NCI-H2227 treated with DMSO at 0.1 percent for 48 hours (cell line): ENCODE results near the gene C16orf95.

Experiments used
- DNase-seq: peaks from one replicate; lab custom pipeline; 2025; lab: John Stamatoyannopoulos, UW

C16orf95 gene

DNA sequence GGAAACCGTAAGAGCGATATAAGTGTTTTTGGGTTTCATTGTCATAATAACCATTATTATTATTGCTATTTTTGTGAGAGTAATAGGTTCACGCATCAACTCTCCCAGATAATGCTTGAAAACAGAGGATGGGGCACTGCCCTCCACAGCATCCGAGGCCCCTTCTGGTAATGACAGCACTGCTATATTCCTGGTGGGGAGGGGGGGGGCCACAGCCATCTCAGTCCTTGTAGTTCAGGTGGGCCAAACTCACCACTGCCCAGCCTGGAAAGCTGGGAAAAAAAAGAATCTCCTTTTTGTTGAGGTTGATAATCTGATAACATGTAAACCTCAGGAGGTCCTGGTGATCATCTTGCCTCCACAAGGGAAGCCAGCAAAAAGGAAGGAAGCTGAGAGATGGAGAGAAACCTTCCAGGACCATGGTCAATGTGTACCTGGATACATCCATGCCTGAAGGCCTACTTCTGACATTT lies 706 bp downstream of the C16orf95 start:
- DNase-seq, result no peak

DNA sequence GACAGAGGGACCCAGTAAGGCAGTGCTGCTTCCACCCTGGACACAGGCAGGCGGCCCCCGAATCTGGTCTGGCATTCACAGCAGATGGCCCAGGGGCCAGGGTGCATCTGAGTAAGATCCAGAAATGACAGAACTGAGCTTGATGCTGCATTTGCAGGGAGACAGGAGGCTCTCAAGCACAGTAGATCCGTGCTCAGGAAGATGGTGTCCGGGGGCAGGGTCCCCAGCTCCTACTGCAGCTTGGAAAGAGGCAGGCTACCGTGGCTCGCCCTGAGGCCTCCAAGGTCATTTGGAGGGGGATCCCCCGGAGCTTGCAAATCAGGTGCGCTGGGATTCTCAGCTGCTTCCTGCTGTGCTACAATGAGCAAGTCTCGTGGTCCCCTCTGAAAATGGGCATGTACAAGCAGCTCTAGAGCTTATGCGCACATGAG lies 2.2 kb downstream of the C16orf95 start:
- no peak for DNase-seq

DNA sequence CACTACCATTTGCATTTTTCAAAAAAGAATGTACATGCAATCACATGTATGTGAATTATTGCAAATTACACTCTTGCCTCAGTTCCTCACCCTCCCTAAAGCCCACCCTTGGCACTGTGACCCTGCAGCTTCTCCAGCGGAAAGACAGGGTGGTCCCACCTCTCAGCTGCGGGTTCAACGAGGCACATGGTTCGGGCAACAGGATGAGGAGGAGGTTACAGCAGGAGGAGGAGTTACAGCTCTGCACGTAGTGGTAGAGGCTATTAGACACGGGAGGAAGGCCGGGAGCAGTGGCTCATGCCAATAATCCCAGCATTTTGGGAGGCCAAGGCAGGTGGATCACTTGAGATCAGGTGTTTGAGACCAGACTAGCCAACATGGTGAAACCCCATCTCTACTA lies 5.2 kb downstream of the C16orf95 start:
- no peak for DNase-seq

DNA sequence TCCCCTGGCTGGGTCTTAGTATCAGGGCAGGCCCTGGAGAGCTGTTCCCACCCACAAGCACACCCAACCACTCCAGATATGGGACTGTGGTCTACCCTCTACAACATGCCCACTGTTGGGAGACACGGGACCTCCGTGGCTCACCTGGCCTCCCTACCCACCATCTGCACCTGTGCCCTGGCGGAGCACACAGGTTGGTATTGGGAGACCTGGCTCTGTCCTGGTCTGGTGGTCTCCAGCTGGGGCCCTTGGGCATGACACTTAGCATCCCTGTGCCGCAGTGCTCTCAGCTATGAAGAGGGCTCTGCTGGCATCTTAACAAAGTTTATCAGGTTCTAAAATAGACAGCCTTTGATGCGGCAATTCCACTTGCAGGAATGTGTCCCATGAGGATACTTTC lies 5.8 kb downstream of the C16orf95 start:
- DNase-seq, result no peak

DNA sequence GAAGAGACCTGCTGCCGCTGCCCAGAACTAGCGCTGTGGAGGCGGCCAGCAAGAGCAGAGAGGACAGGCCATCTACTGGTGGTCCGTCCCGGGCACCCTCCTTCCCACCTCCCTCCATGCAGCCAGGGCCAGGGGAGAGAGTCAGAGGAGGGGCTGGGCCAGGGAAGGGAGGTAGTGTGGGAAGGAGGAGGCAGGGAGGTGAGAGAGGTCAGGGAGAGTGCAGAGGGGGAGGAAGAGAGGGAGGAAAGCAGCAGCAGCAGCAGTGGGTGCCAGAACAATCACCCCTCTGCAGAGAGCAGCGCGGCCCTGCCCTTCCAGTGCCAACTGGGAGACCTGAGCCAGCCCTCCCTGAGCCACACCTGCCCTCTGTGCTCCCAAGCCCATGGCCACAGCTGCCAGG lies 6.6 kb downstream of the C16orf95 start:
- no peak for DNase-seq

DNA sequence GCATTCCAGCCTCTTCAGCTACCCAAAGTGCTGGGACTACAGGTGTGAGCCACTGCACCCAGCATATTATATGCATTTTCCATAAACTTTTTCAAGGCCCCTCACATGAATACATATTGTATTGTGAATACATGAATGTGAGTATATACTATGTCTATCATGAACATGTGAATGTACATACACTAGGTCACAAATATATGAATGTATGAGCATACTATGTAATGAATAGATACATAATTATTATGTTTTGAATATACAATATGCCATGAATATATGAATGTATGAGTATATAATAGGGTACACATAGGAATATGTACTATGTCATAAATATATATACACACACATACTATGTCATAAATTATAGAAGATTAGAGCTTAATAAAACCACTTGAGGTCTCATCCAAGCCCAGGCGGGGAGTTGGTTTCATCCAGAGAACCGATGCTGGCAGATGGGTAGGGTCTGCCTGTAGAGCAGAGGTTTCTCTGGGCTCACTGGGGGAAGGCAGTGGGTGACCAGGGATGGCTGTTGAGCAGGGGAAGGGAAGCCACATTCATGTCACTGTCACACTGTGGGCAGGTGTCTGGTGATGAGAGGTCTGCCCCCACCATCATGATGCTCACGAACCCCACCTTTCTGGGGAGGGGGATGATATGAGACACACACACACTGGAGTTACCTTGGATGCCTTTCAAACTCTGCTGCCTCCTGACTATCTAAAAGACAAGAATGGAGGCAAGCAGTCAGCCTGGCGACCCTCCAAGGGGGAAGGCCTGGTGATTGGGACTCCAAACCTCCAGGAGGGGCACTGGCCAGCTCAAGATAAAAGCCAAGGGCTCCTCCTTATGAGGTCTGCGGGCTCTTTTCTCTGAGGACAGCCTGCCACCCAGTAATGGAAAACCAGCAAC lies 7.3 kb downstream of the C16orf95 start:
- no peak for DNase-seq

DNA sequence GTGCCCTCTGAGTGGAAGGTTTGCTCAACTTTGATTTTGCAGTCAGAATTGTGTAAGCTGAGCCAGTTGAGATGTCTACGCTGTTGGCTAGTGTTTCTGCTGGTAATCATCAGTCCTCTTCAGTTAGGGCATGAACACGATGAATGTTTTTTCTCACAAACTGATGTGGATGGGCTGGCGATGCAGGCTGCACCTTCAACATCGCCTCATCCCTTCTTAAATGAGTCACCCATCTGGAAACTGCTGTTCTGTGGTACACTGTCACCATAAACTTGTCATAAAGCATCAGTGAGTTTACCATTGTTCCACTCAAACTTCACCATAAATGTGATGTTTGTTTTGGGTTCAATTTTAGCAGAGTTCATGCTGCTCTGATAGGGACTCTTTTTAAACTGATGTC lies 8.4 kb downstream of the C16orf95 start:
- no peak for DNase-seq

DNA sequence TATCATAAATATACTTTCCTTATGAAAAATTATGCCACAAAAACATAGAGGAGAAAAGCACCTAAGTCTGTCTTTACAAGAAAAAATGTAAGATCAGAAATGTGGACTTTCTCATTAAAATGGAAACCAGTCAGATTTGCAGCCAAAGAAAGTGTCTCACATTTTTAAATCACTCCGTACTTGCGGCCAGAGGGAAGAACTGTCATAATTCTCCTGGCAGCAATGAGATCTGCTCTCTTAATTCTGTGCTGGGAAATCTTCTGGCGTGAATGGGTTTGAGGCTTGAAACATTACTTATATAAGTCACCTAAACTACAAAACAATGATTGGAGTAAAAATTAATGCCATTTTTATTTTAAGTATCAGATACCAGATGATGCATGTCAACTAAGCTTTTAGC lies 10.7 kb downstream of the C16orf95 start:
- DNase-seq, result no peak

DNA sequence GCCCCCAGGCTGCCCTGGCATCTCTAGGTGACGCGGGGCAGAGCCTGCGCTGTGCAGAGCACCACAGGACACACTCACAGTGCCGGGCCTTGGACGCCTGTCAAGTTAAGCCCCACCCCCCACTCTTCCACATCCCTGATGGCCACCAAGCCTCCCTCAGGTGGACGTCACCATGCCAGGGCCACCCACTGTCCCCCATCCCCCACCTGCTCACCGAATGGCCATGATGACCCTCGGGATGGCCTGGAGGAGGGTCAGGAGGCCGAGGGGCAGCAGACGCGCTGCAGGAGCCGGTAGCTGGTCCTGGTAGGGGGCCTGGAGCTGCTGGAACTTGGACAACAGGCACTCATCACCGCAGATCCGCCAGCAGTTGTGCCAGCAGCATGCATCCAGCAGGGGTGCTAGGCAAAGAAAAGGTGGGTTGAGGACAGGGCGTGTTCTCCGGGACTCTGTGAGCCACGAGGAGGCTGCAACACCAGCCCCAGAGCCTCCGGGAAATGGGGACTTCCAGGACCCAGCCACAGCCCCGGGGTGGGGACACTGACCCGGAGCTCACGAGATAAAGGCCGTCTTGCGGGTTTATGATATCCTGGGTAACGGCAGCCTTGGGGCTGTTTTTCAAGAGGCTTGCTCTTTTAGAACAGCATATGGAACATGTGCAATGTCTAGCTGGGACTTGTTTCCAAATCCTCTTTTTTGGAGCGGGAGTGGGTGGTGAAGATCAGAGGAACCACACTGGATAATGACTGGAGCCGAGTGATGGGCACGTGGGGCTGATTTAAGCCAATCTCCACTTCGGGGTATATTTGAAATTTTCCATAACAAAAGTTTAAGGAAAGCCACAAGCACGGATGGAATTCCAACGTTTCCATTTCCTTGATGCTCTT lies 11.4 kb downstream of the C16orf95 start:
- DNase-seq, result no peak

DNA sequence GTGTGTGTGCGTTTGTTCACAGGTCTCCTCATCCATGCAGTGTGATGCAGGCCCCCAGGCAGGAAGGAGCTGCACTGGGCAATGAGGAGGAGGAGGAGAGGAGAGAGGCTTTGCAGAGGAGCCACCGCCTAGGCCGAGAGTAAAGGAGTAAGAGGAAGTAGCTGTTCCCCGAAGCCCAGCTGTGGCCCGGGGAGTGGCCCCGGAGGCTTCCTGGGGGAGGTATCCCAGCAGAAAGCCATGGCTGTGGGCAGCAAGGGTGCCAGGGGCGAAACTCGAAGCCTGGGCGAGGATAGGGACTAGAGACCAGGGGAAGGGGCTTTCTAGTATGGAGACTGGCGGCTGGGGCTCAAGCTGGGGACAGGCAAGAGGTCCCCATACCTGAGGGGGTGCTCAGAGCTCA lies 12.2 kb downstream of the C16orf95 start:
- no peak for DNase-seq

DNA sequence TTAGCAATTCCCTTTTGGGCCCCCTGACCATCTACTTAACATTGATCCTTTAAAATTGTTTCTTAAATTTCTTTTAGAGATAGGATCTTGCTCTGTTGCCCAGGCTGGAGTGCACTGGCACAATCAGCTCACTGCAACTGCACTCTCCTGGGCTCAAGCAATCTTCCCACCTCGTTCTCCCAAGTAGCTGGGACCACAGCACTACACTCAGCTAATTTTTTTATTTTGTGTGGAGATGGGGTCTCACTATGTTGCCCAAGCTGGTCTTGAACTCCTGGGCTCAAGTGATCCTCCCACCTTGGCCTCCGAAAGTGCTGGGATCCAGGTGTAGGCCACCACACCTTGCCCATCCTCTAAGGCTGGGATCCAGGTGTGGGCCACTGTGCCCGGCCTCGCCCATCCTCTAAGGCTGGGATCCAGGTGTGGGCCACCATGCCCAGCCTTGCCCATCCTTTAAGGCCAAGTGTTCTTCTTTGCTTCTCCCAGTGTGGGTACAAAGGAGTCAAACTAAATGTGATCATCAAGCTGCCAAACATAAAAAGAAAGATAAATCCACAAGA lies 13.2 kb downstream of the C16orf95 start:
- no peak for DNase-seq

DNA sequence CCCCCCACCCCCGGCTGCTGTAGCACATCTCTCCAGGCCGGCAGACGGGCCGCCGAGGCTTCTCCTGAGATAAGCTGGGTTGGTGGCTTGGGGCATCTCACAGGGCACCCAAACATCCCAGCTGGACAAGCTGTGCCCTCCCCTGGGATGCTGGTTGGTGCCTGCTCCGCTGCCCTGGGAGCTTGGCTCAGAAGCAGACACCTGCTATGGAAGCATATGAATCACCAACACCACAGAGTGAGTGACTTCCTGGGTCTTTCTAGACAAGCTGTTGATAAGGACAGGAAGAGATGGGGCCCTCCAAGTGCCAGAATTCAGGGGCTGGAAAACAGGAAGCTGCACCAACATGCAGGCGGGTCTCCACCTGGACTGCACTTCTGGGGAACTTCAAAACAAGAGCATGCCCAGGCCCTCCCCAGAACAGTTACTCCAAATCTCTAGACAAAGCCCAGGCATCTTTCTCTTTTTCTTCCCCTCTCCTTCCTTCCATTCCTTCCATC lies 13.7 kb downstream of the C16orf95 start:
- DNase-seq, result no peak

DNA sequence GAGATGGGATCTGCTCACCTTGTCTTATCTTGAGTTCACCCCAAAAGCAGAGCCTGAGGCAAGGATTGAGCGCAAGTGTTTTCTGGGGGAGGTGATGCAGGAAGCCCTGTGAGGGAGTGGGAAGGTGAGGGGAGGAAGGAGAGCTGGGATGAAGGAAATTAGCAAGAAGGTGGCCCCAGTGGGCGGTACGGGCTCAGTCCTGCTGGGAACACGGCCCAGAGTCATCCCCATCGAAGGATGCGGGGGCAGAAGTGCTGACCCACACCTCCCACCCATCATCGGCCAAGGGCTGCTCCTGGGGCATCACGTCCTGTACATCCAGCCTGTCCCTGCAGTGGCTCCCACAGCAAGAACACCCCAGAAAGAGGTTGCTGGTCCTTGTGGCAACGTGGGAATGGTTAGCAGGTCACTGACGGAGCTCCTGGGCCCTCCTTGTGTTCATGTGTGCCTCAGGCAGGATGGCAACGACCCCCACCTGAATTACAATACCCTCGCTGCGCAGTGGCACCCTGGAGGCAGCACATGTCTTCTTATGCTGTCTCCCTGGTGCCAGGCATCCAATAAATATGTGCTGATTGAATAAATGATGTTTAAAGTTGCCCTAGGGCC lies 18.2 kb downstream of the C16orf95 start:
- DNase-seq, result no peak

DNA sequence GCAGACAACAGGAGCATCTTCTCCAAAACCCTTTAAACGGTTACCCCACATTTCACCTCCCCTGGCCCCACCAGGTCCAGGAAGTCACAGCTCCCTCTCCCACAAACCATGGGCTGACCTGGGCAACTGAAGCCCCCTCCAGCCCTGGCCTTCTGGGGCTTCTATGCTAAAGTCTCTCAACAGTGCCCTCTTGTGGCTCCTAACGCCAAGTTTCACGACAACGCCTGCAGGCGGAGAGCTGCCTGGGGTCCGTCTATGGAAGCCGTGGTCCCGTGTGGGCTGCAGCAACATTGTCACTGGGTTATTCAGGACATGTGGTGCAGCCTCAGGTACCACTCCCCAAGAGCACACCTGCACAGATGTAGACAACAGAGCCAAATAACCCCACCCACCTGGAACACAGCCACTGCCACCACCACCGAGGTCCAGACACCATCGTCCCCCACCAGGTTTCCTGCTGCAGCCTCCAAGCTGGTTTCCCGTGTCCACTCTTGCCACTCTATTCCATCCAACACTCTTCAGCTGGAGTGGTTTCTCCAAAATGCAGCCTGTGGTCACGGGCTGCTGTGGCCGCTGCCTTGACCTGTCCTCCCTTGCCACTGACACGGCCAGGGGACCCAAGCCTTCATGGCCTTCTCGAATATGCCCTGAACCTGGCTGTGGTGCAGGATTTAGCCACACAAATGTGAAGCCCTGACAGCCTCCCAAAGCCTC lies 19.1 kb downstream of the C16orf95 start:
- no peak for DNase-seq

DNA sequence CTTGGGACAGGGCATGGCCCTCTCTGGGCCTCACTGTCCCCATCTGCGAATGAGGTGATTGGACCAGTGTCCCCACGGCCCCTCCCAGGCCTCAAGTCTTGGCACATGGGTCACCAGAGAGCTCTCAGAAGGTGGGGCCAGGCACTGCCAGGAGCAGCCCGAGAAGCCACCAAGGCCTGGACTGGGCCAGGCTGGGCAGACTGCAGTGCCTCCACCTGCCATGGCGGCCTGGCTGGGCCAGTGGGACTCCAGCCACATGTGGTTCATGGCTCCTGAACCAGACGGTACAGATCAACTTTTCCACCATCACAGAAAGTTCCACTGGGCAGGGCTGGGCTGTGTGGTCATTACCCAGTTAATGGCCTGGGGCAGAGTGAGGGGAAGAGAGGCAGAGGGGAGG lies 19.8 kb downstream of the C16orf95 start:
- DNase-seq, result no peak

DNA sequence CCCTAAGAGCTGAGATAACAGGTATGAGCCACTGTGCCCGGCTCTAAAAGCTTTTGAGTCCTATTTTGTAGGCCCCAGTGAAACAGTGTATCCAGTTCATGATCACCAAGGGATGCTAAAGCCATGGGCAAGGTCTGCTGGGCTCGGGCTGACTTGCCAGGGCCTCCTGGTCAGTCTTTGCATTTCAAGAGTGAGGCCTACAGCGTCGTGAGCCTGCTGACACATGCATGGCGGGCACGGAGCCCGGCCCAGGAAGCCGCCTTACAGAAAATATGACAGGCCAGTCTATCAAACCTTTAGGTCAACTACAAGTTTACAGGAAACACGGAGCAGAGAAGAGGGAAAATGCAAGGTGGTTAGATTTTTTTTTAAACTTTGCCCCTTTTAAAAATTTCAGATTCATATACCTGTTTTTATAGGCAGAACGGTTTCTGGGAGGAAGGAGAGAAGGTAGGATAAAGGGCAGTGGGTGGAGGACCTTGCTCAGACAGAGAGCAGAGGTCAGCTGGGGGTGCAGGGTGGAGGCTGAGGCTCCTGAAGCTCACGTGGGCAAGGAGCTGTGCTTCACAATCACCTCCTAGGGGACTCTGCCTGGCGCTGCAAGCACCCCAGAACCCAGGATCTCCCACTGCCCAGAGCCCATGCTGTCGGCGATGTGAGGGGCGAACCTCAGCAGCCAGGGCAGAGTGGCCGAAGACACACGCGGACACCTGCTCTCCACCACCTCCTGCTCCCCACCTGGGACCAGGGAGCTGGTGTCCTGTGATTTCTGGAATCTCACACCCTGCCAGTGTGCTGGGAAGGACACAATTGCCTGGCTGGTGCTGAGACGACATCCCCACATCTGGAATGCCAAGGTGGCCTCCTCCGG lies 21.3 kb downstream of the C16orf95 start:
- no peak for DNase-seq

DNA sequence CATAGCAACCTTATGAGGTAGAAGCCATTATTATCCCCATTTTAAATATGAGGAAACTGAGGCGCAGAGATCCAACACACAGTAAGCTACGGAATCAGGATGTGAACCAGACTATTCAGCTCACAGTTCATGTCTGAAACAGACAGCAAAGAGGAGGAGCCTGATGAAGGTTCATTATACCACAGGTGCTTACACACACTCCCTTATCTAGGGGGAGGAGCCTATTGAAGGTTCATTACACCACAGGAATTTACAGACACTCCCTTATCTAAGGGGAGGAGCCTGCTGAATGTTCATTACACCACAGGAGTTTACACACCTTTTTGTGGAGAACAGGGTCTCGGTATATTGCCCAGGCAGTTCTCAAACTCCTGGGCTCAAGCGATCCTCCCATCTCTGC lies 21.9 kb downstream of the C16orf95 start:
- no peak for DNase-seq

DNA sequence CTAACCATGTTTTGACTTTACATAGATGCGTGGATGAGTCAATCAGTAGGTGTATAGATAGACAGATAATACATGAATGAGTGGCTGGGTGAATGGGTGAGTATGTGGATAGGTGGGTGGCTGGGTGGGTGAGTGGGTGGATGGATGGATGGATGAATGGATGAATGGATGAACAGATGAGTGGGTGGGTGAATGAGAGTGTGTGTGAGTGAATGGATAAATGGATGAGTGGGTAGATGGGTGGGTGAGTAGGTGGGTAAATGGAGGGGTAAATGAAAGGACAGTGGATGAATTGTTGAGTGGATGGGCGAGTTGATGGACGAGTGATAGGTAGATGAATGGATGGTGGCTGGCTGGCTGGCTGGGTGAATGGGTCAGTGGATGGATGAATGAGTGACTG lies 23.2 kb downstream of the C16orf95 start:
- no peak for DNase-seq

DNA sequence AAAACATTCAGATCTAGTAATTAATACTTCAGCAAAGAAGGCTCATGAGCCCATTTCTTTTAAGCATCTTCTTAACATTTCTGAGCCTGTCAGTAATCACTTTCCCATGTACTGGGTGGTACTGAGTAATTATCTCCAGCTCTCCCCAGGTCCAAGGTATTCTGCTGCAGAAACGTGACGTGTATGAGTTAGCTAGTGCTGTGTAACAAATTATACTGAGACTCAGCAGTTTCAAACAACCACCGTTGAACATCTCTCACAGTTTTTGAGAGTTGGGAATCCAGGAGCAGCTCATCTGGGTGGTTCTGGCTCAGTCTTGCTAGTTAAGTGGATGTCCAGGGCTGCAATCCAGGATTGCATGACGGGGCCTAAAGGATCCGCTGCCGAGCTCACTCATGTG lies 25.2 kb downstream of the C16orf95 start:
- no peak for DNase-seq

DNA sequence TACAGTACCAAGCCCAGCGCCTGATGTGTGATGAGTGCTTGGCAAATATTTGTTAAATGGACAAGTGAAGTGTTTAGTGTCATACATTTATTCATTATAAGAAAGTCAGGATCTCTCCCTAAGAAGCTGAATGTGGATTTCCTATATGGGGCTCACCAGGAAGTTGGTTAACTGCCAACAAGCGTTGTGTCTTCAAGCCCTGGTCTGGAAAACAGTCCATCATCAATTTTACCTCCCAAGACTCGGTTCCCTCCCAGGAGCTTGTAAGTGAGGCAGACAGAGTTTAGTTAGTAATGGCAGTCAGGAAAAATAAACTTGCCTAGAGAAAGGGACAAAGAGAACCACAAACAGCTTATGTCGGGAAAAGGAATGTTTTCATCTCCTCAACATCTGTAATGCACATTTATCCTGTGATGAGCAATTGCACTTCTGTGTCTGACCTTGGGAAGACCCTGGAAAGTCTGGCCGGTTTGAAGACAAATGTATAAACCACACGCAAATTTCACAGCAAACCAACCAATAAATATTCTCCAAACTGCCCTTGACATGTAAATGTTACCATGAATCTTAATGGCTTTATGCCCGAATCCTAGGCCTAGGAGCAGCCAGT lies 28.3 kb downstream of the C16orf95 start:
- DNase-seq, result no peak
